ENCODE measurements around the gene BCL7A. TPM values are rescaled to one million over a fixed set of nuclear protein-coding genes. Genes with fewer than 3 reads are reported as not detected.

BCL7A gene
- total and polyA plus RNA-seq, 2 of the 8 experiments (the other 6 are each of a cell fraction or from before 2014, with no cell fraction given), result 11.9 to 12.7 TPM

GRCh38 chr12:122086641-122087285 is 65.1 kb downstream of the BCL7A start (continued):
- TF ChIP-seq SIN3A (conservative IDR thresholded peaks at IDR 0.05 in 1 of 2, IDR thresholded peaks at IDR 0.05 in 1 of 2; ENCODE audit: low read depth in 1 of 2, low read length in 2 of 2) (no peak), KDM5A (IDR thresholded peaks at IDR 0.05; ENCODE audit: low read length) (no peak), BRCA1 (IDR thresholded peaks at IDR 0.05; ENCODE audit: low read depth, low read length) (no peak), PHF8 (conservative IDR thresholded peaks at IDR 0.05; ENCODE audit: low read depth, low read length) (no peak), CHD2 (IDR thresholded peaks at IDR 0.05; ENCODE audit: low read length) (no peak), ASH2L (IDR thresholded peaks at IDR 0.05; ENCODE audit: low read length) (no peak), RXRA (IDR thresholded peaks at IDR 0.05; ENCODE audit: insufficient read depth, low read depth, low read length) (no peak), TBP (IDR thresholded peaks at IDR 0.05; ENCODE audit: low read depth, low read length) (no peak)
